HG03103 (cell line): ENCODE results near the gene ZSWIM9.

Experiments used
- ATAC-seq: cut with Tn5 transposase; IDR thresholded peaks from one replicate; pipeline ENCODE4 v1.9.1; 2021; ENCODE audit warnings: low read depth; ENCODE audit not compliant: unreplicated experiment

ZSWIM9 gene

DNA sequence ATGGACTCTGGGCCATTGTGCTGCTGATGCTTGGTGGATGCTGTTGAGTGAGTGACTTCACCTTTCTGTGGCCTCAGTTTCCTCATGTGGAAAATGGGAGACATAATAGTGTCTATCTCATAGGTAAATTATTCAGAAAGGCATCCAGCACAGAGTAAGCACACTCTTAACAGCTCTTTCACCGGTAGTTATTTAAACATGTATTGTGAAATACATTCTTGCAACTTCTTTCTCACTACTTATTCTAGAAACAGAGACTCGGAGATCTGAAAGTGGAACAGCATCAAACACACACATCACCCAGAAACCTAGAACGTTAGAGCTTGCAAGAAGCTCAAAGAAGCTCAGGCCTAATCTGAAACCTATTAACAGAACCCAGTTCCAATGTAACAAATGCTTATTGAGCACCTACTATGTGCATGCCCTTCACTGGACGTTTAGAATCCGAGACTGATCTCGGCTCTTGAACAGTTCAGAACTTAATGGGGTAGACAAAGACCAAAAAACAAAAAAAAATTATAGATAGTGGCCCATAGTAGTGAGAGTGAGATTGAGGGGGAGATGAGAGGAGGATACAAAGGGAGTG, 4.1 kb downstream of the ZSWIM9 start:
- ATAC-seq = no peak

DNA sequence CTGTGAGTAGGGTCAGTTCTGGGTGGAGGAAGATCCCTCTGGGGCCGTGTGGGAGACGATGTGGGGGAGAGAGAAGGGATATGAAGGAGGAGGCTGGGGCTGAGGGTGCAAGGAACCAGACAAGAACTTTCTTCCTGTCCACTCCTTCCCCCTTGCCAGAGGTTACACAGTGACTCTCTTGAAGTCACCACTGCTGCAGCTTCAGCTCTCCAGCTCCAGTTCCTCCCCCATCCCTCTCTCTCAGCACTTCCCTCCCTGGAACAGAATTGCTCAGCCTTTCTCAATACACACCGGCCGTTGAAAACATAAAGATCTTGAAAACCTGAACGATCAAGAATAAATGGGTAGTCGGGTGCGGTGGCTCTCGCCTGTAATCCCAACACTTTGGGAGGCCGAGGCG, 5.1 kb downstream of the ZSWIM9 start:
- ATAC-seq = no peak

DNA sequence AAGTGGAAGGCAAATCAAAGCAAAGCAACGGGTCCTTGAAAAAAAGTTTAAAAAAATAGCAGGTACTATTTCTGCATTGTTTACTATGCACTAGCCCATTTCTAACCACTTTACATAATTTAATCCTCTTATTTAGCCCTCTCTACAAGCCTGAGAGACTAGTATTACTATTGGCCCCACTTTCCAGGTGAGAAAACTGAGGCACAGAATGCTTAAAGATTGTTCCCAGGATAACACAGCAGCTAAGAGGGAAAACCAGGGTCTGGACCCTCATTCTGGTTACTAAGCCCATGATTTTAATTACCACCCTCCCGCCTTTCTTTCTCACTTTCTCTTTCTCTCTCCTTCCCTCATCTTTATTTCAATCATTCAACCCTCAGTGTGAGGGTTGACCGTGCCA, 5.7 kb downstream of the ZSWIM9 start:
- ATAC-seq = no peak

DNA sequence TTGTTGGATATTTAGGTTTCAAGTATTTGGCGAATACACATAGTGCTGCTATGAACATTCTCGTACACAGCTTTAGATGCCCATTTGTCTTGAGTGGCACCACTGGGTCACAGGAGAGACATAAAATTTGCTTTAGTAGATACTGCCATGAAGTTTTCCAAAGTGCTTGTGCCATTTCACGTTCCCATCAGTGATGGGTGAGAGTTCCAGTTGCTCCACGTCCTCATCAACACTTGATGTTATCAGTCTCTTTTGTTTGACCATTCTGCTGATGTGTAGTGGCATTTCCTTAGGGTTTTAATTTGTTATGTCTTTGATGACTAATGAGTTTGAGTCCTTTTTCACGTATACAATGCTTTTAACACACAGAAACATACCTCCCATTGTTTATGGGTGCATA, 11.0 kb downstream of the ZSWIM9 start:
- ATAC-seq = no peak

DNA sequence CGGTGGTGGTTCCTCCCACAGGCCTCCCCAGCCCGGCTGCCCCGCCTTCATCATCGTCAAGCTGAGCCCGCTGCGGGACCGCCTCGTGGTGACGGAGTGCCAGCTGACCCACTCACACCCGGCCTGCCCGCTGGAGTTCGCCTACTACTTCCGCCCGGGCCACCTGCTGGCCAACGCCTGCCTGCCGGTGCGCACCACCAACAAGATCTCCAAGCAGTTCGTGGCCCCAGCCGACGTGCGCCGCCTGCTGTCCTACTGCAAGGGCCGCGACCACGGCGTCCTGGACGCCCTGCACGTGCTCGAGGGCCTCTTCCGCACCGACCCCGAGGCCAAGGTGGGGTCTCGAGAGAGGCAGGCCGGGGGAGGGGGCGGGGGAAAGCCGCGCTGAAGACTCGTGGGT, 12.0 kb downstream of the ZSWIM9 start:
- no peak for ATAC-seq

DNA sequence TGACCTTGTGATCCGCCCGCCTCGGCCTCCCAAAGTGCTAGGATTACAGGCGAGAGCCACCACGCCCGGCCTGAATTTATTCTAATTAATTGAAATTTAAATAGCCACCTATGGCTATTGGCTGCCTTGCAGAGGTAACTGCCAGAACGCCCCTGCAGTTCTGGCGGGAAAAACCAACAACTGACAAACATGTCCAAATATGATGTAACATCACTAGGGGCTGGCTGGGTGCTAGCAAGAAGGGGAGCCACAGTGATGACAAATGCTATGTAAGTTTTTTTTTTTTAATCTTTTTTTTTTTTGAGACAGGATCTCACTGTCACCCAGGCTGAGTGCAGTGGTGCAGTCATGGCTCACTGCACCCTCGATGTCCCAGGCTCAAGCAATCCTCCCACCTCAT, 12.9 kb downstream of the ZSWIM9 start:
- no peak for ATAC-seq

DNA sequence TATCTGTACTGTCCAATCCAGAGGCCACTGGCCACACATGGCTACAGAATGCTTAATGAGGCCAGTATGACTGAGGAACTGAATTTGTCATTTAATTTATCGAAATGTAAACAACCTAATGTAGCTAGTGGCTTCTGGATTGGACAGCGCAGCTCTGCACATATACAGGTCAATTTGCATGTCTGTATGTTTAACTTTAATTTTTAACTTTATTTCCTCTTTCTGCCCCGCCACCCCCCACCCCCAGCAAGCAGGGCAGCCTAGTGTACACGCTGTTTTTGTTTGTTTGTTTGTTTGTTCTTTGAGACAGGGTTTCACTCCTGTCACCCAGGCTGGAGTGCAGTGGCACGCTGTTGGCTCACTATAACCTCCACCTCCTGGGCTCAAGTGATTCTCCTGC, 15.5 kb downstream of the ZSWIM9 start:
- ATAC-seq = no peak

DNA sequence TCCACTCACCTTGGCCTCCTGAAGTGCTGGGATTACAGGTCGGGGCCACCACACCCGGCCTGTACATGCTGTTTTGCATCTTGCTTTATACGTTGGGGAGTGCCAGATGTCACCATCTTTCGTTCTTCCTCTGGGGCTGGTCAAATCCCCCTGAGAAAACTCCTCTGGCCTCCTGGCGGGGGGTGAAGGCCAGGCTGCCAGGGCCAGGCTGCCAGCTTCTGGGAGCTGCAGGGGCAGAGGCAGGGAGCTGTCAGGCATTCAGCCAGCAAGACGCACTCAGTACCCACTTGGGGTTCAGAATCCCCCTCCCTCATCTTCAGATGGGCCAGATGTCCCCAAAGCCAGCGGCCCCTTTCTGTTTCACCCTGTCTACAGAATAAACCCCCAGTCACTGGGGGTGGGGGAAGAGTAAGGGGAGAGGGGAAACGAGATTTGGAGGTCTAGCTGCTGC, 16.1 kb downstream of the ZSWIM9 start:
- no peak for ATAC-seq

DNA sequence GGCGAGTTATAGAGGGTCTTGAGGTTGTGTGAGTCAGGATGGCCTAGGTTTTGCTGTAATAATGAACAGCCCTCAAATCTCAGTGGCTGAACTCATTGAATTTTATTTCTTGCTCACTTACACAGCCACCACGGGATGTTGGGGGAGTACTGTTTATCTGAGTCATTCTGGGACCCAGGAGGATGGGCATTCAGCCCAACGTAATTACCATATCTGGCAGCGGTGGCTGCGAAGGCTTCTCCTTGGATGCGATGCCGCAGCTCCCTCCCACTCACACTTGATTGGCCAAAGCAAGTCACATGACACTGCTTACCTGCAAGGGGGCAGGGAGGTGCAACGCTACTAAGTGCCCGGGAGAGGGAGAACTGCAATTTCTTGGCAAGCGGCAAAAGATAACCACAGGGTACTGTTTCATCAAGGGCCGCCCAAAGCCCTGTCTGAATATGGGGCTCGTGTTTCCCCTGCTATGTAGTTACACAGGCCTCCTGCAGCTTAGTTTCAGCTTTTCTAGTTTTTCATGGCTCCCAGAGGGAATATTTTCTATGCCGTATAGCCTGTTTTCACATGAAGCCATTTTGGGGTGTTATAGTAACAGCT, 19.9 kb downstream of the ZSWIM9 start:
- ATAC-seq = no peak

DNA sequence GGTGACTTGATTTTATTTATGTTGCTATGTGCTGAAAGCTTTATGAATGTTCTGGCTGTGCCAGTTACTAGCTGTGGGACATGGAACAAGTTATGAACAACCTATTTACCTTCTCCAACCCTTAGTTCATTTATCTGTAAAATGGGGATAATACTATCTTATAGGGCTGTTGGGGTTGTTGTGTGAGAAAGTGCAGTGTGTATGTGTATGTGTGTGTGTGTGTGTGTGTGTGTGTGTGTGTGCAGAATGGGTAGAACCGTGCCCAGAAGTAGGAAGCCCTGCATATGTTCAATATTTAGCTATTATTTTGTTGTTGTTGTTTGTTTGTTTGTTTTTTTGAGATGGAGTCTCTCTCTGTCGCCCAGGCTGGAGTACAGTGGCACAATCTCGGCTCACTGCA, 20.4 kb downstream of the ZSWIM9 start:
- no peak for ATAC-seq

DNA sequence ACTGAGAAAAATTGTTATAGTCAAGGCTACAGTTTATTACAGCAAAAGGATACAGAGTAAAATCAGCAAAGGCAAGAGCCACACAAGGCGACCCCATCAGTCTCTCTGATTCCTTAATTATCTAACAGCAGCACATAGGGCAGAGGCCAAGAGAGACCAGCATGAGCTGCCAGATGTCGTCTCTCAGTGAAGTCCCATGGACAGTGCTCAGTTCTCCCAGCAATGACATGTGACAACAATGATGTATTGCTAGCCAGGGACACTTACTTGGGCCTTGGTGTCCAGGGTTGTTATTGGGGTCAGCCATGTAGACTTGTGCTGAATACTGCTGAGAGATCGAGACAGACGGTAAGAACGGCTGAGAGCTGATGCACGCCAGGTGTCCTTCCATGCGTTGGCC, 22.3 kb downstream of the ZSWIM9 start:
- no peak for ATAC-seq

DNA sequence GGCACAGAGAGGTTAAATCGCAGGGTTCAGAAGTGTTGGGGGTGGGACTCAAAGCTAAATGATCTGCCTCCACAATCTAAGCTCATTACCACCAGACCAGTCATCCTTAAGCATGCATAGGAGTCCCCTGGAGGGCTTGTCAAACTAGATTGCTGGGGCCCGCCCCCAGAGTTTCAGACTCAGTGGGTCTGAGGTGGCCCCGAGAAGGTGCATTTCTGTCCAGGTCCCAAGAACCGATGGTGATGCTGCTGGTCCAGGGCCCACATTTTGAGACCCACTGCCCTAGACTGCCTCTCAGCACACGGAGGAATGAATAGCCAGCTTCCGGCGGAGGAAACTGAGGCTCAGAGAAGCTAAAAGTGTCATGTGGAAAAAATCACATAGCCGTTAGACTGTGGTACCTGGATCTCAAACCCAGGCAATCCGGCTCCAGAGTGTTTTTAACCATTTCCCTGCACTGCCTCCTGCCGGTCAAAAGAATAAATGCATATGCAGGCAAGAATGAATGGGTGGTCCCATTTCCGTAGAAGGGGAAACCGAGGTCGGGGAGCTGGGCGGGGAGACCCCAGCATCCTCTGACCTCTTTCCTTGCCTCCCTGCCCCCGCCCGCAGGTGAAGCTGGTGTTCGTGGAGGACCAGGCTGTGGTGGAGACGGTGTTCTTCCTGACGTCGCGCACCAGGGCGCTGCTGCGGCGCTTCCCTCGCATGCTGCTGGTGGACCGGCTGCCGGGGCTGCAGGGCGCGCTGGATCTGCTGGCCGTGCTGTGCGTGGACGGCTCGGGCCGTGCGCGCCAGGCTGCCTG, 23.8 kb downstream of the ZSWIM9 start:
- no peak for ATAC-seq

DNA sequence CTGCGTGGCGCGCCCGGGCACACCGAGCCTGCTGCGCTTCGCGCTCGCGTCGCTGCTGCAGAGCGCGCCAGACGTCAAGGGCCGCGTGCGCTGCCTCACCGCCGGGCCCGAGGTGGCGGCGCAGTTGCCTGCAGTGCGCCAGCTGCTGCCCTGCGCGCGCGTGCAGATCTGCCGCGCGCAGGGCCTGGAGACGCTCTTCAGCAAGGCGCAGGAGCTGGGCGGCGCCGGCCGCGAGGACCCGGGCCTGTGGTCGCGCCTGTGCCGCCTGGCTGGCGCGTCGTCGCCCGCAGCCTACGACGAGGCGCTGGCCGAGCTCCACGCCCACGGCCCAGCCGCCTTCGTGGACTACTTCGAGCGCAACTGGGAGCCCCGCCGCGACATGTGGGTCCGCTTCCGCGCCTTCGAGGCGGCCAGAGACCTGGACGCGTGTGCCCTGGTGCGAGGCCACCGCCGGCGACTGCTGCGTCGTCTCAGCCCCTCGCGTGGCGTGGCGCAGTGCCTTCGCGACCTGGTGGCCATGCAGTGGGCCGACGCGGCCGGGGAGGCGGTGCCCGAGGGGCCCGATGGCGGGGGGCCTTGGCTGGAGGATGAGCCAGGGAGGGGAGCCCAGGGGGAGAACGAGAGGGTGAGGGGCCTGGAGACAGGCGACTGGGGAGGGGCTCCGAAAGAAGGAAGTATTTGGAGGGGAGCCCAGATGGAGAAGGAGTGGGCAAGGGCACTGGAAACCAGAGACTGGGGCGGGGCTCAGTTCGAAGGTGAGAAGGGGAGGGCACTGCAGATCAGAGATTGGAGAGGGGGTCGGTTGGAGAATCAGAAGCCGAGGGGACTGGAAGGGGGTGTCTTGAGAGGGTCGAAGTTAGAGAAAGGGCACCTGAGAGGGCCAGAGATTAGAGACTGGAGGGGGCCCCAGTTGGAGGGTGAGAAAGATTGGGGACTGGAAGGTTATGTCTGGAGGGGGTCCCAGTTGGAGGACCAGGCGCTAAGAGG, 24.7 kb downstream of the ZSWIM9 start:
- ATAC-seq = no peak

DNA sequence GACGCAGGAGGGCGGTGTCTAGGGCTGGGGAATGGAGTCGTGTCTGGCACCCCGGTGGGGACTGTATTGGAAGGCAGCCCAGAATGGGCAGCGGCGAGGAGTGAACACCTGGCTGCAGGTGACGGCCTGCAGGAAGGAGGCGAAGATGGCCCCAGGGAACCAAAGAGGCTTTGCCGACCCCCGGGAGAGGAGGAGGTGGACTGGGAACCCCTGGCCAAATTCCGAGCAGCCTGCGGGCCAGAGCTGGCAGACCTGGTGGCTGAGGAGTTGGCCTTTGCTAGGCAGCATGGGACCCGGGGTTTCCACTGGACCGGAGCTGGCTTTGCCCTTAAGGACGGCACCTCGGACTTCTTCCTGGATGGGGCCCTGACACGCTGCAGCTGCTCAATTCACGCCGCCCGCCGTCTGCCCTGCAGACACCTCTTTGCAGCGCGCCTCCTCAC, 25.9 kb downstream of the ZSWIM9 start:
- no peak for ATAC-seq

DNA sequence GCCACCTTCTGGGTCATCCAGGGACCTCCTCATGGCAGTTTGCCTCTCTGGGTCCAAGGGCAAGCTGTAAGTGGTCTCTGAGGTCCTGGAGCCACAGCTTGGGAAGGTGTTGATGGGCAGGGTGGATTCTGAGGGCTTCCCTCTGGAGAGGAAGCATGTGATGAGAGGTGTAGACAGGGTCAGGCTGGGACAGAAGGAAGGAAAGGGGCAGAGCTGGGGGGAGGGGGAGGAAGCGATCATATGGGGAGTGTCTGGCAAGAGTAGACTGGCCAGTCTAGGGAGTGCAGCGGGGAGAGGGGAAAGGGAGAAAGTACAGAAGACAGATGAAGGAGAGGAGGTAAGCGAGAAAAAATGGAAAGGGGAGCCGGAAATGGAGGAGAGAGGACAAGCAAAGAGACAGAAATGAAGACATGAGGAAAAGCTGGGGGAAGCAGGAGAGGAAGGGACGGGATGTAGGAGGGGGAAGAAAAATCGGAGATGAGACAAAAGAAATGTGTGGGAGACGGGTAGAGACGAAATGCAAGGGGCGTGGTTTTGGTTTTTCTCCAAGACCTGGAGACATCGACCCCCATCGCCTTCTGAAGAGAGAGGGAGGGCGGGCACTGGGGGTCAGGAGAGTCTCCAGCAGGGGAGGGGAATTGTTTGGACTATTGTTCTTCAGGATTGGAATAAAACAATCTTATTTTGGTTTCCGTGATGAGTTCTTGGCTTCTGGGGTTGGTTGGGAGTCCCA, 26.6 kb downstream of the ZSWIM9 start:
- ATAC-seq = no peak

DNA sequence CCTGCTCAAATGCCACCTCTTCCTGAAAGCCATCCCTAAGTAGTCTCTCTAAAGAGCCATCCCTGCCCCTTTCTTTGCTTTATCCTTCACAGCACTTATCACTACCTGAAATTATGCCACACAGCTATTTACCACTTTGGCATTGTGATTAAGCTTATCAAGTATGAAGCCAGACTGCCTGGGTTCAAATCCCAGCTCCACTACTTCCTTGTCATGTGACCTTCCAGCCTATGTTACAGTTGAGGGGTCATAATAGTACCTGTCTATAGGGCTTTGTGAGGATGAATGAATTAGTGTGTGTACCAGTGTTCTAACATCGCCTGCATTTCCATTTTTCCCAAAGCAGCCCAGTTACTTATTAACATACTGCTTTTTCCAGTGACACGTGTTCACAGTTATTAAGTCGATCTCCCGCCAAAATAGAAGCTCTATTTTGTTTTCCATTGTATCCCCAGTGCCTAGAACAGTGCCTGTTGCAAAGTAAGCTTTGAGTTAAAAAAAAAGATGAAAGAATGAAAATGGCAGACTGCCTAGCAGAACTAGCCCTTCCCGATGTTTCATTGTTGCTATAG, 32.8 kb downstream of the ZSWIM9 start:
- no peak for ATAC-seq

DNA sequence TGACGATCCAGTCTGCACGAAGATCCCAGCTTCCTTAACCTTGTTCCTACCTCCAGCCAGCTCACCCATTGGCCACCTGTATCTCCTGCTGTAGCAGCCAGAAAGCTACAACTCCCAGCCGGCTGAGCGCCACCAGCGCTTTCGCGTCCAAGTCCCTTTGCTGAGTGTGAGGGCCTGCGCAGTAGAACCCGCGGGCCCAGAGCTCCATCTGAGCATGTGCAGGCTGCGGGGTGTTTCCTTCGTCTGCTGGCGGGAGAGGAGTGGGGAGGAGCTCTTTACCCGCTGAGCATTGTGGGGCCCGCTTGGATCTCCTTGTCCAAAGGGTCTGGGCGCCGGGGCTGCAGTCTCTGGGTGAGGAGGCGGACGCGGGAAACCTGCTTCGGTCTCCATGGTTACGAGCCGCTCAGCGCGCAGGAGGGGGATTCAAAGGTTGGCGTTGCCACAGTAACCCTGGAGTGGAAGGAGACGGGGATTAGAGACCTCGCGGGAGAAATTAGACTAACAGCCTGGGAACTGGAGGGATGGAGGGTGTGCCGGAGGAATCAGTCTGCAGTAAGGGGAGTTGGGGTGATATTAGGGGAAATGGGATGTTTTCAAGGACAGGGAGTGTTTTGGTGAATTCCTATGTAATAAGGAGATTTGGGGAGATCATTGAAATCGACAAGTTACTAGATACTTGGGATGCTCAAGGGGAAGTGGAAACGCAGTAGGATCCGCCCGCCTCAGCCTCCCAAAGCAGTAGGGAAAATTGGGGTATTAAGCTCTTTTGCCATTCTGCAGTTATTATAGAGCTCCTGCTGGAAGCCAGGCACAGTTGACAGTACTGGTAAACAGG, 33.5 kb downstream of the ZSWIM9 start:
- ATAC-seq = peak; percentile 88

DNA sequence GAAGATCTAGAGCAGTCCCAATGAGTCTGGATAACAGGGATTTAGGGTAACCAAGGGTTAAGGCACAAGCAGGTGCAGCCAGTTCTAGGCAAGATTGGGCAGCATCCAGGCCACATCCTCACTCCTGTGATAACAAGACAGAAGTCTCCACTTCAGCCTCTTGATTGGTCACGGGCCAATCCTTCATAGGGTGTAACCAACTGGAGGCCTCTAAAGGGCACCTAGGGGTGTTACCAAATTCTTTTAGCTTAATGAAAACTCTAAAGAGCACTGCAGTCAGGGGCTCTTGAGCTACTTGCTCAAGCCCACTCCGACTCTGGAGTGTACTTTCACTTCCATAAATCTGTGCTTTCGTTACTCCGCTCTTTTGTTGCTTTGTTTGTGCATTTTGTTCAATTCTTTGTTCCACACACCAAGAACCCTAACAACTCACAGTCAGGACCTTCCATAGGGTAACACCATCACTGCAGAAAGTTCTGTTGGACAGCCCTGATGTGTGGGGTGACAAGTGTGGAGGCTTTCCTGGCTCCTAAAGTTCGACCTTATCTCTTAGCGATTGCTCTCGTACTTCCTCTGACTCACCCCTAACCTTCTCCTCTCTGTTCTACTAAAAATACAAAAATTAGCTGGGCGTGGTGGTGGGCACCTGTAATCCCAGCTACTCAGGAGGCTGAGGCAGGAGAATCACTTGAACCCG, 36.1 kb downstream of the ZSWIM9 start:
- ATAC-seq = no peak
